Fibroblast of skin of left quadriceps (primary cell): Measurements from ENCODE around the gene LSAMP.
A peak's percentile ranks its signal among the peaks of the same experiment; 100 is the strongest.
"Not testable (repeated sequence)": the region's sequence is repeated elsewhere in the genome, so short reads cannot be mapped to it uniquely, and the experiment has no call there.

ENCODE experiments used
- DNase-seq, 2 experiments: peaks; one replicate each; pipeline ENCODE4 v3.0.0-alpha.2; 2013; ENCODE audit warnings: low read depth in 2 of 2

The LSAMP gene

DNA sequence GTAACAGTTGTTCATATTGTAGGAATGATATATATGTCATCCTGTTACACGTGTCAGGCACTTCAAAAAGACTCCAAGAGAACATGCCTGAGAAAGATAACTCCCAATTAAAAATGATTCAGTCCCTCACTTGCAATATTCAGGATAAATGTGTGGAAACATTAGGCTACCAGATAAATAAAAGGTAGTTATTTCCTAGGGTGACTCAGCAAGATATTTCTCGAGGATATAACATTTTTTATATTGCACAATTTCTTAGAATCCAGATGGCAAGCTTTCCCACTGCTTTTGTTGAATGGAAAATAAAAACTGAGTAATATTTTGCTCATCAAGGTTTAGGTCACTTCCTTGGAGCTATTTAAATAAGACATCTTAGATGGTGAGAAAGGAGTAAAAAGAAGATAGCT lies 640.6 kb downstream of the LSAMP start:
- peak; percentile 86 to 88 for DNase-seq

DNA sequence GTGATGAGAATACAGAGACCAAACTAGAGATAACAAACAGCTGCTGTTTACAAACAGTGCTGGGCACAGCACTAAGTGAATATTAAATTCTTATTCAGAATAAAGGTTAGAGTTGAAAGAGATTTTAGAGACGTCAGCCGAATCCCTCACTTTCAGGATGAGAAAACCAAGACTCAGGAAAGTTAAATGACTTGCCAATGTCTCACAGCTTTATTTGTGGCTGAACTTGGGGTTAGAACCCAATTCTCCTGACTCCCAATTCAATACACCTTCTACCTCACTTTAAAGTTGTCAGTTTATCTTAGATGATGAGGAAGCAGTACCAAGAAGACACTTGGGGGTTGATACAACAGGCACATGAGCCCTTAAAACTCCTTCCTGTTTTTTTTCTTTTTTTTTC lies 641.1 kb downstream of the LSAMP start:
- no peak for DNase-seq

DNA sequence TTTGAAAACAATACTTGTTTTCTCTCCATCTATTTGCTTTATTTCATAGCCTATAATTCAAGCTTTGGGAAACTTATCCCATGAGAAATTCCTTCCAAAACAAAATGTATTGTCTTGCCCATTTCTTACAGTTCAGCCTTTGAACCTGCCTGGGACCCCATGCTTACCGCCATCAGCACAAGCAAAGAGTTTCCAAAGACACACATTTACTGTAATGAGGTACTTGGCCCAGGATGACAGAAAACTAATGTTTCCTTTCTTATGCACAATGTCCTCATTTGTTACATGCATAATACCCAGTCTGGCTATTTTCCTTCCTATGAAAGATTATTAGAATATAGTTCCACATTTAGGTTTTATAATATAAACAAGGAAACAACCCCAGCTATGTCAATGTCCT lies 641.6 kb downstream of the LSAMP start:
- no peak for DNase-seq

DNA sequence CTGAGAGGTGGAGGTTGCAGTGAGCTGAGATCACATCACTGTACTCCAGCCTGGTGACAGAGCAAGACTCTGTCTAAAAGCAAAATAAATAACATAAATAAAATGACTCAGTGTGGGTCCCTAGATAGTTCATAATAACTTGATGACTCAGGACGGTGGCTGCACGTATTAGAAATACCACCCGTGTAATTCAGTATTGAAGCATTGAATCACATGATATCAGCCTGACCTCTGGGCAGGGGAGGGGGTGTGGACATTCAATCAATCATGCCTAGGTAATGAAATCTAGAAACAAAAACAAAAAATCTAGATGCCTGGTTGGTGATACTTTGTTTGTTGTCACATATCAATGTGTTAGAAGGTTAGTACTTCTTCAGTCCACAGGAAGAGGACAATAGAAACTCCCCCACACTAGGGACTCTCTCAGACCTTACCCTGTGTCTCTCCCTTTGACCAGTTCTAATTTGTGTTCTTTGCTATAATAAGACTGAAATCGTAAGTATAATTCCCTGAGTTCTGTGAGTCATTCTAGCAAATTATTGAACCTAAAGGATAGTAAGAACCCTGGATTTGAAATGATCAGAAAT lies 644.7 kb downstream of the LSAMP start:
- DNase-seq = peak in 1 of 2 experiments; percentile 32

DNA sequence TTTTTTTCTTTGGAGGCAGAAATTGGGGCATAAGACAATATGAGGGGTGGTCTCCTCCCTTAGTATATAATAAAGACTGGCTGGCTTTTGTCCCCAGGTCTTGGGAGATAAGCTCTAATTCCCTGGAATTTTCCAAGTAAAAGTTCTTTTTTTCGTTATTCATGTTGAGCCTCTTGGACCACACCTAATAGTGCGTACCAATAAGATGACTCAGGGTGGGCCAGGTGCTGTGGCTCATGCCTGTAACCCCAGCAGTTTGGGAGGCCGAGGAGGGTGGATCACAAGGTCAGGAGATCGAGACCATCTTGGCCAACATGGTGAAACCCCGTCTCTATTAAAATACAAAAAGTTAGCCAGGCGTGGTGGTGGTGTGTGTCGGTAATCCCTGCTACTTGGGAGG lies 645.2 kb downstream of the LSAMP start:
- DNase-seq = not testable (repeated sequence)

DNA sequence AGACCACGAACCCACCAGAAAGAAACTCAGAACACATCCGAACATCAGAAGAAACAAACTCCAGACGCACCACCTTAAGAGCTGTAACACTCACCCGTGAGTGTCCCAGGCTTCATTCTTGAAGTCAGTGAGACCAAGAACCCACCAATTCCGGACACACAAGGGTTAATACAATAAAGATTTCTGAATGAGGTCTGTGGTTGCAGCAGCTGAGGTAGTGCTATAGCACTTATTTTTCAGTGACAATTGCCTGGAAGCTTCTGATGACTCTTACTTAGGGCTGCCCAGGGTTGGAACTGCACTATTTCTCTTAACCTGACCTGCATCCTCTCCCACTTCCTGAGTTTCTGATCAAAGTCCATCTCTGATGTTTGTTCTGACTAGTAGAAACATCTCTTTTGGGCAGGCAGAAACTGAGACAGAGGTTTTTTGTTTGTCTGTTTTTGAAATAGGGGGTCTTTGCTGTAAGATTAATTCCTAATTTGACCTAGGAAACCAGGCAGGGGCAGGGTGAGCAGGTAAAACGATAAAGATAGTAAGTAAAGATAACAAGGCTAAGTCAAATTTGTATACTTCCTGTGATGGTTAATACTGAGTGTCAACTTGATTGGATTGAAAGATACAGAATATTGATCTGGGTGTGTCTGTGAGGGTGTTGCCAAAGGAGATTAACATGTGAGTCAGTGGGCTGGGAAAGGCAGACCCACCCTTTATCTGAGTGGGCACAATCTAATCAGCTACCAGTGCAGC lies 652.9 kb downstream of the LSAMP start:
- DNase-seq = no peak

DNA sequence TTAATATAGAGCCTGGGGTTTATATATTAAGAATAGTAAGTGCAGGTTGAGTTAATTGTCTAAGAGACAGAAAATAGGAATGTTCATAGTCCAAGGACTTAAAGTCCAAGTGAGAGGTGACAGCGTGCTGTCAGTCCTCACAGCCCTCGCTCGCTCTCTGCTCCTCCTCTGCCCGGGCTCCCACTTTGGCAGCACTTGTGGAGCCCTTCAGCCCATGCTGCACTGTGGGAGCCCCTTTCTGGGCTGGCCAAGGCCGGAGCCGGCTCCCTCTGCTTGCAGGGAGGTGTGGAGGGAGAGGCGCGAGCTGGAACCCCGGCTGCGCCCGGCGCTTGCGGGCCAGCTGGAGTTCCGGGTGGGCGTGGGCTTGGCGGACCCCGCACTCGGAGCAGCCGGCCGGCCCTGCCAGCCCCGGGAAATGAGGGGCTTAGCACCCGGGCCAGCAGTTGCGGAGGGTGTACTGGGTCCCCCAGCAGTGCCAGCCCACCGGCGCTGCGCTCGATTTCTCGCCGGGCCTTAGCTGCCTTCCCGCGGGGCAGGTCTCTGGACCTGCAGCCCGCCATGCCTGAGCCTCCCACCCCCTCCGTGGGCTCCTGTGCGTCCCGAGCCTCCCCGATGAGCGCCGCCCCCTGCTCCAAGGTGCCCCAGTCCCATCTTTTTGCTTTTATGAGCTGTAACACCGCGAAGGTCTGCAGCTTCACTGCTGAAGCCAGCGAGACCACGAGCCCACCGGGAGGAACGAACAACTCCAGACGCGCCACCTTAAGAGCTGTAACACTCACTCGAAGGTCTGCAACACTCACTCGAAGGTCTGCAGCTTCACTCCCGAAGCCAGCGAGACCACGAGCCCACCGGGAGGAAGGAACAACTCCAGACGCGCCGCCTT lies 653.8 kb downstream of the LSAMP start:
- DNase-seq = not testable (repeated sequence)

DNA sequence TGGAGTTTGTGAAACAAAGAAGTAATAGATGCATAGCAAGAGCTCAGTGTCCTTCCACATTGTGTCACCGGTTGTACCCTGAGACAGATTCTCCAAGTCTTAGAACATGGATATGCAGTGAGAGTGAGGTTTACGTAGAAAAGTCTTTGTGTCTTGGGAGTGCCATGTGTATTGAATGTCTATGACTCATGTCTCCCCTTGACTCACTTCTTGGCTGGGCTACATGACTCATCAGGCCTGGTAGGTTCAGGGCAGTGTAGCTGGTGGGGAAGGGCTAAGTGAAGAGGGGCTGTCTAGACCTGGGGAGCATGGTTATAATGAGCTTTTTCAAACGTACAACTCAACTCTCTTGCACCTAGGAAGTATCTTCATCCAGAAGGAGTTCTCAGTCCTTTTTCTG lies 654.5 kb downstream of the LSAMP start:
- DNase-seq = peak; percentile 83 to 85

DNA sequence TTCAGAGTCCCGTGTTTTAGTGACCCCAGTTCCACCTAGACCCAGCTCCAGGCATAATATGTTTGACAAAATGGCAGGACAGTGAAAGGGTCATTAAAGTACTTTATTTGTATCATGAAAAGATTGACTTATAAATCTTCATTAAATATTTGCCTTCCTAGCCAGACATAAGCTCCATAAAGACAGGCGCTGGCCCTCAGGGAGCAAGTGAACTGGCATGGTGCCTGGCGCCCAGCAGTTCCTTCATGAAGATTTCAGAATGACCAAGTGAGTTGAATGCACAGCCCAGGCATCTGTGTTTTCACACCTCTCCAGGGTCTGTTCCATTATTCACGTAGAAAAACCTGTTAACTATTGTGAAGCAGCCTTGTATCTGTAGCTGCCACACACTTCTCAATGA lies 655.8 kb downstream of the LSAMP start:
- DNase-seq = no peak

DNA sequence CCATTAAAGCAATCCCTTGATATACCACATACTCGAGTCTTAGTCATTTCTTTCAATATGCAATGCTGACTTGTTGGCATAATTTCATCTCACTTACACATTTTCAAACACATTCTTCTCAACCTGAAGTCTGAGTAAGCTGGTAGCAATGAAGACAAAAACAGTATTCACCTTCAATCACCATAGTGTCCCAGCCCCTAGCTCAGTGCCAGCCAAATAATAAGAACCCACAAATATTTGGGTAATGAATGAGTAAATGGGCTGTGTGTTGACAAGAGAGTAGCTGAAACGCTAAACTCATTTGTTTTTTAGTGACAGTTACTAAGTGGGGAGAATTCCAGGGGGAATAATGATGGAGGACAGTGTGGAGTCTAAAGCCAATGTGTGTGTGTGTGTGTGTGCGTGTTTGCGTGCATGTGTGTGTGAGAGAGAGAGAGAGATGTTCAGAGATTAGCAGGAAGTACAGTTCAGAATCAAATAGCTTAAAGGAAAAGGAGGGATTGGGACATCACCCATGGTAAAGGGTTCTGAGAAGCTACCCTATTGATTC lies 656.3 kb downstream of the LSAMP start:
- DNase-seq = peak; percentile 95 to 96

DNA sequence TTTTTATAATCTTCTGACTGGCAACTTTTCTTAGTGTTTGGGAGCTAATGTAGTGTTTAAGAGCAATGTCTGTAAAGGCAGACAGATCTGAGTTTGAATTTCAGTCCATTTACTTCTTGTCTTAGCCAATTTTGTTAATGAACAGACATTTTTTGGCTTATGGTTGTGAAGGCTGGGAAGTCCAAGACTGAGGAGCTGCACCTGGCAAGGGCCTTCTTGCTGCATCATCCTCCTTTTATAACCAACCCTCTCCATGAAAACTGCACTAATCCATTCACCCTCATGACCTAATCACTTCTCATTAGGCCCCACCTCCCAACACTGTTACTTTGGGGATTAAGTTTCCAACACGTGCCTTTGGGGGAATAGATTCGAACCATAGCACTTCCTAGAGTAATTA lies 657.5 kb downstream of the LSAMP start:
- no peak for DNase-seq

DNA sequence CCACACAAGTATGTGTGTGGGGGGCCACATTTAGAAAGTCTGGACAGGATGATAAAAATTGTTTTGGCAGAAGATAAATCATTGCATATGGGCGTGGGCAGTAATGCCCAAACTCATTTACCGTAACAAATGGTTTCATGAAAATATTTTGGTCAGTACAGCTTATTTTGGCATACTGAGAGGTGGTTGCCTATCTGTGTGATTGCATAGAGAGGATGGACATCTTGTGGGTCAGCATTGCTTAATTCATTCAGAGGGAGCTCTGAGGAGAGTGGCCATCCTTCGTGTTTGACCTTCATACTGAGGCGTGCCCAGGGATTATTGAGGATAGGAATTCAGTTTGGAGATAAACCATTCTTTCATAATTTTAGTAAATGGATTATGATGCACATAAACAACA lies 659.5 kb downstream of the LSAMP start:
- no peak for DNase-seq

DNA sequence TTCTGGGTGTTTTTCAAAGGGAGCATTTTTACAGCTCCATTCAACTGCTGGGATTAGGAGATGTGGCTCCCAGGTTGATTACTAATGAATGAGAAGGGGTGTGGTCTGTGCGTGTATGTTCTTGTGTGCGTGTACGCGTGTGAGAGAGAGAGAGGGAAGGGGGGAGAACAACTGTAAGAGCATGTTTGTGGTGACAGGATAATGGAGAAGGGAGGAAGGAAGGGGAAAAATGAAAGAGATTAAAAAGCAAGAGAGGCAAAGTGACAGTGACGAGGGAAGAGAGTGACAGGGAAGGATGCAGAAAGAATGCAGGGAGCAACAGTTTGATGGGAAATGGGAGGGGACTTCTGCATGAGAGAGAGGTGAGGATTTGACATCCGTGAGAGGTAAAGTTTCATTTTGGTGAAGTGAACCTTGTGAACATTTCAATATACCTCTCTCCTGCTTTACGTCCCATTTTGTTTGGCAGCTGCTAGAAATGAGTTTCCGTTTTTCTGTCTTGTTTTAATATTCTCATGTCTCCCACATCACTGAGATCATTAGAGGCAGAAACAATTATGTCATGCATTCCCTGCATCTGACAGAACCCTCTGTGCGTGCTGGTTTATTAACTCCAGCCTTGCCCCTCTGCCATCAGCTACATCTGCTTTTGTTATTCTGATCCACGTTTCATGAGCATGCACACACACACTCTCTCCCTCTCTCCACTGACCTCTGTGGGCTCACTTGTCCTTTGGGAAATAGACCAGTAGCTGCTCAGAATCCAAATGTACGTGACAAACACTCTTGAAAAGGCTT lies 660.3 kb downstream of the LSAMP start:
- DNase-seq = peak; percentile 80 to 81

DNA sequence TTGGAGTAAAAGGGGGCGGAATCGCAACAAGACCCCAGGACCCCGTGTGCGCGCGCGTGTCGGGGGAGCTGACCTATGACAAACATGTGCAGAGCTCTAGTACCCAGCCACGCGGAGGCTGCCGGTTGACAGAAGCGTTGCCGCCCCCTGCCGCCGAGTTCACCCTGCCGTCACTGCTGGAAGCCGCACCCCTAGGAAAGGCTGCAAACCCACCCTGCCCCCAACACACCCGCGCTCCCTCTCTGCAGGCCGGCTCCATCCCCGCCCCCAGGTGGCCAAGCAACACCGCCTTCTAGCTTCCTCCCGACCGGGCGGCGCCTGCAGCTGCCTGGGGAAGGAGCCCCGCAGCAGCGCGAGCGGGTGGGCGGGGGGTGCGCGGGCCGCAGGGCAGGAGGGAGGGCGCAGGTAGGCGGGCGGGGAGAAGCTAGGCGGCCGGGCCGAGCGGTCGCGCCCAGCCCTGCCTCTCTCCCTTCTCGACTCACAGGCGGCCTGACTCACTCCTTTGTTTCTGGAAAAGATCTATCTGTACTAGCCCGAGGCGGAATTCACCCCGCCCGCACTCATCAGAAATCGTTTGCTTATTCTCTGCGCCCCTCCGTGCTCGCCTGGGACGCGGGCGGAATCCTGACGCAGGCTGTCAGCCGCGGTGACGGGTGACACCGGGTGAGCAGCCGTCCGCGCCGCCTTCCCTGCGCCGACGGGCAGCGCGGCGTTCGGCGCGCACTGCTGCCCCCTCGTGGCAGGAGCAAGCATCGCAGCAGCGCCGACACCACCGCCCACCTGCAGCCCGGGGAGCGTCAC lies 661.1 kb downstream of the LSAMP start:
- peak; percentile 81 to 85 for DNase-seq

DNA sequence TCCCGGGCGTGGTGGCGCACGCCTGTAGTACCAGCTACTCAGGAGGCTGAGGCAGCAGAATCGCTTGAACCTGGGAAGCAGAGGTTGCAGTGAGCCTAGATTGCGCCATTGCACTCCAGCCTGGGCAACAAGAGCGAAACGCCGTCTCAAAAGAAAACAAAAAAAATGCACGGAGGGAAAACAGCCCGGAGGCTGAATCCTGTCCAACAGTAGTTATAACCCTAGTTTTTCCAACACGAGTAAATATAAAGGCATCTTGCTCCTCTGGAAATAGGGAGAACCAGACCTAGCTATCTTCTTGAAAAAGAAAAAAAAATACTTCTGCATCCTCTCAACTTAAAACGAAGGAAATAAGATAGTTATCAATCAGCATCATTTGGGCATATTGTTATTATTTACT lies 661.9 kb downstream of the LSAMP start:
- DNase-seq = not testable (repeated sequence)

DNA sequence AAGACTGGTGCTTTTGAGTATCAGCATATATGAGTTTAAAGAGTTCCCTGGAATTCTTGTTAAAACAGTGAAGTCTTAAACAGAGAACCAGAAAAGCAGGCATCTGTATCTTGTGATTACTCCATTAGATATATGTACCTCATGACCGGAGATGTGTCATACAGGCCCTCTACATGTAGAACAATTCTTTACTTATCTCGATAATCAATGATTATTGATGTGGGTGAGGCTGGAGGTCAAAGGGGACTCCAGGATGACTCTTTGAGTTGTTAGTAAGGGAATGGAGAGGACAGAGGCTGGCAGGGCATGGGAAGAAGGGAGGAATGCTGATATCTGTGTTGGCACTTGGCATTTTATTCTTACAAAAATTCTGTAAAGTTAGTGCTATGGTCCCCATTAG lies 666.3 kb downstream of the LSAMP start:
- no peak for DNase-seq

DNA sequence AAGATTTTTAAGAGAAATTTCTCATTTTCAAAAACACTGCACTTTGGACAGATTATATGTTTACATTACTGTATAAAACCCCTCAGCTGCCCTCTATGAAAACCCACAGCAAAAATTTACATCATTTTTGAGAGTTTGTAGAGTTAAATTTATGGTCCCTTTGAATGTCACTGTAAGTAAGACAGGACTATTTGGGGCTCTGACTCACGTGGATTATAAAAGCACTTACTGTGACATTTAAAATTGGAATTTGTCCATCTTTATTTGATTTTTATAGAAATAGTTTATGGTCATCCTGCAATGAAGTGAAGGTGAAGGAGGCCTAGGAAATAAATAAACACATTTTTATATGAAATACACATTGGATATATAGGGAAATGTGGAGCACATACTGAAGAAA lies 672.3 kb downstream of the LSAMP start:
- no peak for DNase-seq

DNA sequence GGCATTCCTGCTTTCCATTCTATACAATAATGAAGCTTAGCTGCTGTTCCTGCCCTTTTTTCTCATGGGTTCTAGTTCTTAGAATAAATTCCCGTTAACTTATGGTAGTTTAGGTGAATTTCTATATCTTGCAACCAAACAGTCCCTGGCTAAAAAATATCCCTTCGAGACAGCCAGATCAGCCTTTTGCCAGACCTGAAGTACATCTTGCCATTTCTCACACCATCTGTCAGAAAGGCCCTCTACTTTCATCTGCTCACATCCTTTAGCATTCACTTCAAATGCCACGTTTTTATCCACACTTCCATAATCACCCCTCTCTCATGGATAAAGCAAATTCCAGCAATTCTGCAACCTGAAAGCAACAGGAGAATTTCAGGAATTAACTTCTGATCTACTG lies 676.6 kb downstream of the LSAMP start:
- no peak for DNase-seq

DNA sequence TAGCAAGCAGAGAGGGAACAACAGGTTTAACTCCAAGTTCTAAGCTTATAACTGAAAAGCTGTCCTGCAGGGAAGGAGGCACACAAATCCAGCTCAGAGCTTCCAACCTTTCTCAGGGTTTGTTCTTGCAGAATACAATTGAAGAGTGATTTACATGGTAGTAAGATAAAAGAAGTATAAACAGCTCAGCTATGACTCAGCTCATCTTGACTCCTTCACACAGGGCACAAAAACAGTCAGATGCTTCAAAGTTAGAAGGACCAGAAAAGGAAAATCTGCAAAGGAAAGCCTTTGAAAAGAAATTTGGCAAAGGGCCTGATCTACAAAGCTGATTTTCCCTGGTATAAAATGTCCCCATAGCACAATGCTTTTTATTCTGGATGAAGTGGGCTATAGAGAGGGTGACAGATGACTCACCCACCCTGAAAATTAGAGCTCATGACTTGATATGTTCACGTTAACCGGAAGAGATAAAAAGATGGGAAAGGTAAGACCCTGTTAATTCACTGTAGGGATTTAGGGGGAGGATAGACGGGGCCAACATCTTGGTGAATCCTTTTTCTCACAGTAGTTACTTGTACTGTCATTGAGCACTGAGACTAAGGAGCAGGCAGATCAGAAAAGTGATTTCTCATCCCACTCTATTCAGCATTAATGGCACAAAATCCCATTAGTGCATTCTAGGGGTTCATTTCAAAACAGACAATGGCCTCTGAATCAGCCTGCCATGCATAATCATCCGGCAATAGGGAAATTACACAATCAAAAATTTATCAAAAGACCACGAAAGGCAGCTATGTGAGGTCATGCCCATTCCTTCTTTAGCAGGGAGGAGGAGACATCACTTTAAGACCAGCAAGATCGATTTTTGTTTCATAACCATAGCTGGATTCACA lies 678.5 kb downstream of the LSAMP start:
- peak in 1 of 2 experiments; percentile 15 for DNase-seq

DNA sequence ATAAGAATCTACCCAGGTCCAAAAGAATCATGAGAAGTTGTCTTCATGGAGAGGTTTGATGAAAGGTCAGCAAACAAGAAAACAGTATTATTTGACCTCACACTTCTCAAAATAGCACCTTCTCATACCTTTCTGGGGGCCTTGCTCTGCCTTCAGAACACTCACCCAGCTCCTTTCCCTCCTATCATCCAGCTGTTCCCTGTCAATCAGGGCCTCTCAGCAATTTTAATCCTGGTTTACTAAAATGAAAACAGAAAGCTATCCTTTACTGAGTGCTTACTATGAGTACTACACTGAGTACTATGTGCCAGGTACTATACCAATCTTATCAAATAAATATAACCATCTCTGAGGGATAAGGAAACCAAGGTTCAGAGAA lies 683.4 kb downstream of the LSAMP start:
- DNase-seq = no peak
